Measurements from ENCODE around the gene SPSB2.

GRCh38 chr12:6868211-6869048, 4.7 kb downstream of the SPSB2 start:
- TF ChIP-seq CTCF (tag by site-specific recombination; IDR thresholded peaks at IDR 0.05), result peak; percentile 65
- TF ChIP-seq ZNF366 (tag by site-specific recombination; conservative IDR thresholded peaks at IDR 0.05), result peak; percentile 18; the same call in 1 of the 2 replicates
- no peak for TF ChIP-seq REST (tag by site-specific recombination; IDR thresholded peaks at IDR 0.05)
- TF ChIP-seq PRDM4 (tag by site-specific recombination; IDR thresholded peaks at IDR 0.05), result no peak
- TF ChIP-seq TRIM28 (IDR thresholded peaks at IDR 0.05; ENCODE audit: borderline replicate concordance, low read length), result no peak
- no peak for TF ChIP-seq ZIC2 (tag by site-specific recombination; IDR thresholded peaks at IDR 0.05)
- TF ChIP-seq, protein P1, sequence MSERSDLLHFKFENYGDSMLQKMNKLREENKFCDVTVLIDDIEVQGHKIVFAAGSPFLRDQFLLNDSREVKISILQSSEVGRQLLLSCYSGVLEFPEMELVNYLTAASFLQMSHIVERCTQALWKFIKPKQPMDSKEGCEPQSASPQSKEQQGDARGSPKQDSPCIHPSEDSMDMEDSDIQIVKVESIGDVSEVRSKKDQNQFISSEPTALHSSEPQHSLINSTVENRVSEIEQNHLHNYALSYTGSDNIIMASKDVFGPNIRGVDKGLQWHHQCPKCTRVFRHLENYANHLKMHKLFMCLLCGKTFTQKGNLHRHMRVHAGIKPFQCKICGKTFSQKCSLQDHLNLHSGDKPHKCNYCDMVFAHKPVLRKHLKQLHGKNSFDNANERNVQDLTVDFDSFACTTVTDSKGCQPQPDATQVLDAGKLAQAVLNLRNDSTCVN (tag by site-specific recombination; optimal IDR thresholded peaks at IDR 0.05), result peak; percentile 36
- TF ChIP-seq, protein P2, sequence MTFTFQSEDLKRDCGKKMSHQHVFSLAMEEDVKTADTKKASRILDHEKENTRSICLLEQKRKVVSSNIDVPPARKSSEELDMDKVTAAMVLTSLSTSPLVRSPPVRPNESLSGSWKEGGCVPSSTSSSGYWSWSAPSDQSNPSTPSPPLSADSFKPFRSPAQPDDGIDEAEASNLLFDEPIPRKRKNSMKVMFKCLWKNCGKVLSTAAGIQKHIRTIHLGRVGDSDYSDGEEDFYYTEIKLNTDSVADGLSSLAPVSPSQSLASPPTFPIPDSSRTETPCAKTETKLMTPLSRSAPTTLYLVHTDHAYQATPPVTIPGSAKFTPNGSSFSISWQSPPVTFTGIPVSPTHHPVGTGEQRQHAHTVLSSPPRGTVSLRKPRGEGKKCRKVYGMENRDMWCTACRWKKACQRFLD (tag by site-specific recombination; IDR thresholded peaks at IDR 0.05), result no peak
- no peak for TF ChIP-seq ZNF274 (IDR thresholded peaks at IDR 0.05; ENCODE audit: low read length)
- no peak for TF ChIP-seq ZNF274 (tag by site-specific recombination; IDR thresholded peaks at IDR 0.05; ENCODE audit: borderline replicate concordance)
- no peak for TF ChIP-seq ZNF510 (tag by site-specific recombination; IDR thresholded peaks at IDR 0.05; ENCODE audit: insufficient replicate concordance)
- no peak for TF ChIP-seq ZNF138 (tag by site-specific recombination; IDR thresholded peaks at IDR 0.05; ENCODE audit: borderline replicate concordance)
- no peak for TF ChIP-seq ZNF354C (tag by site-specific recombination; IDR thresholded peaks at IDR 0.05; ENCODE audit: borderline replicate concordance, low read depth)
- TF ChIP-seq, protein P3, sequence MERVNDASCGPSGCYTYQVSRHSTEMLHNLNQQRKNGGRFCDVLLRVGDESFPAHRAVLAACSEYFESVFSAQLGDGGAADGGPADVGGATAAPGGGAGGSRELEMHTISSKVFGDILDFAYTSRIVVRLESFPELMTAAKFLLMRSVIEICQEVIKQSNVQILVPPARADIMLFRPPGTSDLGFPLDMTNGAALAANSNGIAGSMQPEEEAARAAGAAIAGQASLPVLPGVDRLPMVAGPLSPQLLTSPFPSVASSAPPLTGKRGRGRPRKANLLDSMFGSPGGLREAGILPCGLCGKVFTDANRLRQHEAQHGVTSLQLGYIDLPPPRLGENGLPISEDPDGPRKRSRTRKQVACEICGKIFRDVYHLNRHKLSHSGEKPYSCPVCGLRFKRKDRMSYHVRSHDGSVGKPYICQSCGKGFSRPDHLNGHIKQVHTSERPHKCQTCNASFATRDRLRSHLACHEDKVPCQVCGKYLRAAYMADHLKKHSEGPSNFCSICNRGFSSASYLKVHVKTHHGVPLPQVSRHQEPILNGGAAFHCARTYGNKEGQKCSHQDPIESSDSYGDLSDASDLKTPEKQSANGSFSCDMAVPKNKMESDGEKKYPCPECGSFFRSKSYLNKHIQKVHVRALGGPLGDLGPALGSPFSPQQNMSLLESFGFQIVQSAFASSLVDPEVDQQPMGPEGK (tag by site-specific recombination; IDR thresholded peaks at IDR 0.05), result no peak
- no peak for TF ChIP-seq ZNF792 (tag by site-specific recombination; IDR thresholded peaks at IDR 0.05)
